BLaER1 treated with 17β-estradiol and CSF1 and Interleukin-3, amounts not matched to agents 10 nM and 100 nM (cell line): ENCODE measurements around the gene CENPVL2.
"Not testable (repeated sequence)": the region's sequence is repeated elsewhere in the genome, so short reads cannot be mapped to it uniquely, and the experiment has no call there.

Experiments used
- H3K27ac ChIP-seq, 11 experiments: shearing (Covaris generic); formaldehyde crosslinking; 2 replicates each; pipeline ENCODE4 v1.8.1; 2022
- H3K27me3 ChIP-seq, 11 experiments: shearing (Covaris generic); formaldehyde crosslinking; 2 replicates each; pipeline ENCODE4 v1.8.1; 2022
- H3K36me3 ChIP-seq, 11 experiments: shearing (Covaris generic); formaldehyde crosslinking; 2 replicates each; pipeline ENCODE4 v1.8.1; 2022
- H3K4me1 ChIP-seq, 10 experiments: shearing (Covaris generic); formaldehyde crosslinking; 2 replicates each; pipeline ENCODE4 v1.8.1; 2022
- H3K4me2 ChIP-seq, 11 experiments: shearing (Covaris generic); formaldehyde crosslinking; 2 replicates each; pipeline ENCODE4 v1.8.1; 2022
- H3K4me3 ChIP-seq, 10 experiments: shearing (Covaris generic); formaldehyde crosslinking; 2 replicates each; pipeline ENCODE4 v1.8.1; 2022
- H3K9ac ChIP-seq, 11 experiments: shearing (Covaris generic); formaldehyde crosslinking; 2 replicates each; pipeline ENCODE4 v1.8.1; 2022
- H3K9me3 ChIP-seq, 11 experiments: shearing (Covaris generic); formaldehyde crosslinking; replicated peaks in 1 of 11; 2 replicates each; pipeline ENCODE4 v1.8.1; 2022
- H4K20me1 ChIP-seq, 11 experiments: shearing (Covaris generic); formaldehyde crosslinking; 2 replicates each; pipeline ENCODE4 v1.8.1; 2022
- Cebpa-rat ChIP-seq, 11 experiments: shearing (Covaris generic); IDR thresholded peaks; 2 replicates each; pipeline ENCODE4 v1.8.1; 2022

The CENPVL2 gene

GRCh38 chrX:51643377-51643776 is 39.3 kb downstream of the CENPVL2 start:
- Histone ChIP-seq H3K27me3 (peaks cover 61 to 68% (median 65%) of the 10 kb centered on the region in 11 experiments), H3K4me1 (no peaks in the 10 kb centered on the region), H3K9ac (no peak overlapping the region), H3K36me3 (no peaks in the 10 kb centered on the region), H3K4me2 (no peak overlapping the region), H3K27ac (no peak overlapping the region), H3K9me3 (no peaks in the 10 kb centered on the region), H4K20me1 (peaks cover 0 to 5% (median 0%) of the 10 kb centered on the region in 11 experiments; a peak in 2 of 22 replicates), H3K4me3 (no peak overlapping the region)
- no peak for TF ChIP-seq Cebpa-rat (IDR thresholded peaks at IDR 0.05)

GRCh38 chrX:51641421-51642021 is 41.1 kb downstream of the CENPVL2 start:
- Histone ChIP-seq H3K9ac (no peak overlapping the region), H3K9me3 (no peaks in the 10 kb centered on the region), H3K27me3 (peaks cover 80 to 85% (median 84%) of the 10 kb centered on the region in 11 experiments), H4K20me1 (peaks cover 0 to 6% (median 0%) of the 10 kb centered on the region in 11 experiments; a peak in 3 of 22 replicates), H3K36me3 (no peaks in the 10 kb centered on the region), H3K4me2 (no peak overlapping the region), H3K4me1 (no peaks in the 10 kb centered on the region), H3K27ac (no peak overlapping the region), H3K4me3 (no peak overlapping the region)
- TF ChIP-seq Cebpa-rat (IDR thresholded peaks at IDR 0.05): no peak

- not testable (repeated sequence) for H3K4me3 ChIP-seq, H3K9me3 ChIP-seq, H3K4me1 ChIP-seq, H3K9ac ChIP-seq, H3K4me2 ChIP-seq, H3K36me3 ChIP-seq, H4K20me1 ChIP-seq, H3K27ac ChIP-seq
- H3K27me3 ChIP-seq: peaks cover 83 to 100% (median 90%) of the 10 kb centered on the region in 11 experiments
These were observed 46.1 kb downstream of the CENPVL2 start for GRCh38 chrX:51636511-51636910.
